IMR-90 (cell line): Measurements from ENCODE around the gene CHL1. TPM values are rescaled to one million over a fixed set of nuclear protein-coding genes. Genes with fewer than 3 reads are reported as not detected.

ENCODE experiments used
- ATAC-seq: fragments of 200-7000 bp; cut with Tn5 transposase; 2 replicates; pipeline ENCODE4 v1.9.1; 2020; ENCODE audit warnings: low read depth, mild to moderate bottlenecking, moderate library complexity
- BruUV-seq: library from RNA; stranded (reverse); fragments of 400-500 nt; replicated peaks from 2 replicates; lab custom pipeline; 2021; lab: Mats Ljungman, UMichigan
- CTCF ChIA-PET: fragments of 300-600 bp; formaldehyde crosslinking; extraction: SDS; loops from one replicate; lab custom pipeline; 2021; ENCODE audit warnings: antibody characterized with exemption; lab: Yijun Ruan, JAX
- POLR2A ChIA-PET: fragments of 300-600 bp; sonication (Branson Sonifier 250); formaldehyde crosslinking; loops from one replicate; lab custom pipeline; 2022; ENCODE audit warnings: antibody characterized with exemption; ENCODE audit not compliant: unreplicated experiment; lab: Charles Lee
- DNase-seq: peaks from one replicate; pipeline ENCODE4 v3.0.0; 2013
- H2AFZ ChIP-seq: replicated peaks from 2 replicates; pipeline ENCODE3; 2013; ENCODE audit warnings: low read length, mild to moderate bottlenecking; ENCODE audit not compliant: poor library complexity
- H2AK5ac ChIP-seq: 2 replicates; pipeline ENCODE4 v1.6.1; 2013; ENCODE audit warnings: low read depth, low read length, inconsistent platforms
- H2AK9ac ChIP-seq: replicated peaks from 2 replicates; pipeline ENCODE3; 2013; ENCODE audit warnings: mild to moderate bottlenecking, low read depth, low read length, moderate library complexity; ENCODE audit not compliant: poor library complexity
- H2BK120ac ChIP-seq: 2 replicates; pipeline ENCODE4 v1.6.1; 2013; ENCODE audit warnings: low read depth, low read length, inconsistent platforms
- H2BK15ac ChIP-seq: 3 replicates; pipeline ENCODE4 v1.6.1; 2013; ENCODE audit warnings: low read depth, low read length, inconsistent platforms
- H2BK20ac ChIP-seq: 2 replicates; pipeline ENCODE4 v1.6.1; 2013; ENCODE audit warnings: low read depth, mild to moderate bottlenecking, inconsistent platforms, low read length, moderate library complexity
- H2BK5ac ChIP-seq: 2 replicates; pipeline ENCODE4 v1.6.1; 2013; ENCODE audit warnings: mild to moderate bottlenecking, low read depth, low read length, inconsistent platforms; ENCODE audit not compliant: poor library complexity, severe bottlenecking
- H3K14ac ChIP-seq: replicated peaks from 2 replicates; pipeline ENCODE4 v1.6.1; 2013; ENCODE audit warnings: low read depth, low read length, inconsistent platforms
- H3K18ac ChIP-seq: 2 replicates; pipeline ENCODE4 v1.6.1; 2013; ENCODE audit warnings: low read depth, low read length, control low read depth
- H3K23ac ChIP-seq: 2 replicates; pipeline ENCODE4 v1.6.1; 2013; ENCODE audit warnings: low read depth, low read length, inconsistent platforms
- H3K27ac ChIP-seq: 2 replicates; pipeline ENCODE4 v1.5.1; 2013; ENCODE audit warnings: mild to moderate bottlenecking, control low read depth, low read length; ENCODE audit not compliant: insufficient read depth
- H3K27me3 ChIP-seq: 2 replicates; pipeline ENCODE4 v1.6.1; 2013; ENCODE audit warnings: low read length; ENCODE audit not compliant: control insufficient read depth, insufficient read depth
- H3K36me3 ChIP-seq: 2 replicates; pipeline ENCODE4 v1.6.1; 2013; ENCODE audit warnings: low read length, mixed read lengths; ENCODE audit not compliant: control insufficient read depth, insufficient read depth
- H3K4ac ChIP-seq: 2 replicates; pipeline ENCODE4 v1.6.1; 2013; ENCODE audit warnings: low read depth, low read length, inconsistent platforms
- H3K4me1 ChIP-seq: 2 replicates; pipeline ENCODE4 v1.6.1; 2013; ENCODE audit warnings: low read length, mixed read lengths; ENCODE audit not compliant: control insufficient read depth, insufficient read depth
- H3K4me2 ChIP-seq: 2 replicates; pipeline ENCODE4 v1.6.1; 2013; ENCODE audit warnings: low read depth, mild to moderate bottlenecking, control low read depth, low read length, moderate library complexity
- H3K4me3 ChIP-seq: 2 replicates; pipeline ENCODE4 v1.5.1; 2013; ENCODE audit warnings: low read depth, mild to moderate bottlenecking, control low read depth, low read length, moderate library complexity; ENCODE audit not compliant: insufficient read depth
- H3K56ac ChIP-seq: 2 replicates; pipeline ENCODE4 v1.6.1; 2013; ENCODE audit warnings: low read length, inconsistent platforms; ENCODE audit not compliant: insufficient read depth; ENCODE audit errors: extremely low read depth
- H3K79me1 ChIP-seq, 2 experiments: 2 replicates each; pipeline ENCODE4 v1.6.1; 2013; ENCODE audit warnings: low read length in 2 of 2, inconsistent platforms in 1 of 2, low read depth in 1 of 2
- H3K9ac ChIP-seq: 2 replicates; pipeline ENCODE4 v1.6.1; 2013; ENCODE audit warnings: low read depth, low read length, control low read depth
- H3K9me1 ChIP-seq: 2 replicates; pipeline ENCODE4 v1.6.1; 2013; ENCODE audit warnings: low read length, inconsistent platforms; ENCODE audit not compliant: insufficient read depth
- H3K9me3 ChIP-seq: 2 replicates; pipeline ENCODE4 v1.6.1; 2013; ENCODE audit warnings: low read length; ENCODE audit not compliant: control insufficient read depth, insufficient read depth
- H4K20me1 ChIP-seq: 2 replicates; pipeline ENCODE4 v1.6.1; 2013; ENCODE audit warnings: low read length, inconsistent platforms; ENCODE audit not compliant: insufficient read depth
- H4K5ac ChIP-seq: 2 replicates; pipeline ENCODE4 v1.6.1; 2013; ENCODE audit warnings: mild to moderate bottlenecking, low read depth, low read length, control low read depth
- H4K8ac ChIP-seq, 2 experiments: 2 replicates each; pipeline ENCODE4 v1.6.1; 2013; ENCODE audit warnings: low read depth in 2 of 2, low read length in 2 of 2, control low read depth in 1 of 2, inconsistent platforms in 1 of 2
- H4K91ac ChIP-seq: 2 replicates; pipeline ENCODE4 v1.6.1; 2013; ENCODE audit warnings: low read depth, low read length, inconsistent platforms; ENCODE audit not compliant: insufficient read depth
- CEBPB ChIP-seq: IDR thresholded peaks from 2 replicates; pipeline ENCODE4 v1.6.1; 2012; ENCODE audit warnings: low read depth, low read length, improper control_type of control experiment
- CHD1 ChIP-seq: IDR thresholded peaks from 2 replicates; pipeline ENCODE4 v1.6.1; 2012; ENCODE audit warnings: low read depth, low read length, improper control_type of control experiment
- MAZ ChIP-seq: IDR thresholded peaks from 2 replicates; pipeline ENCODE4 v1.6.1; 2012; ENCODE audit warnings: low read depth, mild to moderate bottlenecking, low read length, improper control_type of control experiment, moderate library complexity, borderline replicate concordance
- NFE2L2 ChIP-seq: fragments of 150-350 bp; IDR thresholded peaks from 2 replicates; pipeline ENCODE4 v1.6.1; 2016; ENCODE audit warnings: low read depth, mild to moderate bottlenecking, low read length
- POLR2A ChIP-seq: IDR thresholded peaks from 2 replicates; pipeline ENCODE4 v1.6.1; 2012; ENCODE audit warnings: mild to moderate bottlenecking, low read depth, low read length
- RAD21 ChIP-seq: IDR thresholded peaks from 2 replicates; pipeline ENCODE4 v1.6.1; 2012; ENCODE audit warnings: low read length, improper control_type of control experiment
- RCOR1 ChIP-seq: IDR thresholded peaks from 2 replicates; pipeline ENCODE4 v1.6.1; 2012; ENCODE audit warnings: mild to moderate bottlenecking, low read length, improper control_type of control experiment; ENCODE audit not compliant: insufficient replicate concordance
- RFX5 ChIP-seq: IDR thresholded peaks from 2 replicates; pipeline ENCODE4 v1.8.0; 2012; ENCODE audit warnings: low read depth, mild to moderate bottlenecking, low read length, moderate library complexity
- USF2 ChIP-seq: fragments of 150-350 bp; IDR thresholded peaks from 2 replicates; pipeline ENCODE4 v1.6.1; 2017; ENCODE audit warnings: mild to moderate bottlenecking, antibody characterized with exemption, low read length, low read depth
- WGBS, 2 experiments: methylation state at CpG; one replicate each; pipeline versions ENCODE4 v1.1.5 to v1.1.7; 2013; ENCODE audit warnings: missing lambda C conversion rate in 2 of 2; ENCODE audit not compliant: insufficient read length in 1 of 2; ENCODE audit errors: extremely low coverage in 2 of 2; 5-methylcytosine and 5-hydroxymethylcytosine counted together
- dilution Hi-C: fragments of 300-500 bp; cut with HindIII; formaldehyde crosslinking; loops from one replicate; pipeline ENCODE4 v1.14.3; 2018; ENCODE audit warnings: low sequenced_read_pairs; ENCODE audit not compliant: unreplicated experiment
- in situ Hi-C: fragments of 300-500 bp; cut with MboI; formaldehyde crosslinking; loops from 3 replicates; pipeline ENCODE4 v1.14.3; 2019; ENCODE audit warnings: low sequenced_read_pairs, inconsistent platforms, mixed read lengths
- intact Hi-C: fragments of 100-400 bp; cut with micrococcal nuclease; formaldehyde crosslinking; loops from 2 replicates; pipeline ENCODE4 v1.10.0; 2022
- polyA plus RNA-seq, 3 experiments: library from polyadenylated mRNA; depleted of rRNA; stranded (reverse); fragments of >200 nt; gene quantifications; 2 replicates each; pipeline ENCODE4 v1.2.3, GENCODE V29; 2012; ENCODE audit warnings: low replicate concordance in 1 of 3
- total RNA-seq: library from RNA; depleted of rRNA; stranded (reverse); fragments of >200 nt; gene quantifications from 2 replicates; pipeline ENCODE4 v1.2.3, GENCODE V29; 2012

Gene CHL1
- total and polyA plus RNA-seq, 2 of the 4 experiments (the other 2 are of a cell fraction): 0.38 to 1.6 TPM

- H3K4me2 ChIP-seq: no peak overlapping the region
- peaks cover 15% of the 10 kb centered on the region for H3K27me3 ChIP-seq
- H3K4ac ChIP-seq: no peak overlapping the region
- H2BK20ac ChIP-seq: no peak overlapping the region
- no peak overlapping the region for H3K14ac ChIP-seq
- H2BK5ac ChIP-seq: no peak overlapping the region
- no peak overlapping the region for H4K5ac ChIP-seq
- no peak overlapping the region for H4K91ac ChIP-seq
- ChIA-PET CTCF (no interaction called here), POLR2A (no interaction called here)
- in situ Hi-C loops (no loop called here), dilution Hi-C loops (no loop called here), intact Hi-C loops (no loop called here)
- H3K18ac ChIP-seq: no peak overlapping the region
- no peaks in the 10 kb centered on the region for H3K9me3 ChIP-seq
- no peaks in the 10 kb centered on the region for H4K20me1 ChIP-seq
- no peaks in the 10 kb centered on the region for H3K4me1 ChIP-seq
- DNase-seq (no peak), ATAC-seq (no peak)
- no CpG with 5 or more reads among the region's 3 CpGs for WGBS, 2 experiments
- no peaks in the 10 kb centered on the region for H3K79me1 ChIP-seq
- H3K9ac ChIP-seq: no peak overlapping the region
- BruUV-seq: no TSS peak
- no peak overlapping the region for H3K56ac ChIP-seq
- no peak overlapping the region for H2AK9ac ChIP-seq
- H2AK5ac ChIP-seq: no peak overlapping the region
- H2AFZ ChIP-seq: no peak overlapping the region
- H3K27ac ChIP-seq: no peak overlapping the region
- no peaks in the 10 kb centered on the region for H3K9me1 ChIP-seq
- no peak overlapping the region for H2BK15ac ChIP-seq
- TF ChIP-seq RFX5 (no peak), RCOR1 (no peak), CHD1 (no peak), POLR2A (no peak), CEBPB (no peak), MAZ (no peak), USF2 (no peak), NFE2L2 (no peak), RAD21 (no peak)
- no peak overlapping the region for H4K8ac ChIP-seq
- no peak overlapping the region for H3K4me3 ChIP-seq
- H2BK120ac ChIP-seq: no peak overlapping the region
- no peak overlapping the region for H3K23ac ChIP-seq
- H3K36me3 ChIP-seq: no peaks in the 10 kb centered on the region
Observed at GRCh38 chr3:194421-194820, 2.1 kb upstream of the CHL1 start.
